ENCODE results near the gene GTF2H2C. TPM values are rescaled to one million over a fixed set of nuclear protein-coding genes. Genes with fewer than 3 reads are reported as not detected.
A peak's percentile ranks its signal among the peaks of the same experiment; 100 is the strongest.
"Not testable (repeated sequence)": the region's sequence is repeated elsewhere in the genome, so short reads cannot be mapped to it uniquely, and the experiment has no call there.

GTF2H2C gene
- total RNA-seq (10 to 100 TPM; 13.8 to 21.6 (median 19.8) TPM), polyA plus RNA-seq (10 to 100 TPM; 12.0 to 19.3 (median 16.2) TPM)

GRCh38 chr5:69559908-69560330 is at the start of gene GTF2H2C:
TSS of gene GTF2H2C (plus strand) at chr5:69560191. CDS start at chr5:69565133, 4,942 bp downstream.
- H3K36me3 ChIP-seq; H3K4me1 ChIP-seq; H3K27me3 ChIP-seq; intact Hi-C loops (cut with DNase I); H3K9me3 ChIP-seq: not testable (repeated sequence)
- Histone ChIP-seq H3K27ac (peak within 1 kb of the TSS; percentile 45 to 56 (median 46)), H3K4me3 (peak within 1 kb of the TSS; percentile 38 to 49 (median 45))
- DNase-seq: peak; percentile 76
- WGBS, 2 donors: 0 to 1% methylated on average over 40 of the region's 40 CpGs

- Histone ChIP-seq H3K27ac (no peak overlapping the region), H3K27me3 (no peaks in the 10 kb centered on the region), H3K4me3 (no peak overlapping the region), H3K36me3 (no peaks in the 10 kb centered on the region), H3K4me1 (no peaks in the 10 kb centered on the region), H3K9me3 (no peaks in the 10 kb centered on the region)
- no peak for DNase-seq
- 90 to 94% methylated on average over 2 of the region's 2 CpGs for WGBS, 2 donors
- intact Hi-C loops (cut with DNase I): no loop called here
- TF ChIP-seq EP300 (IDR thresholded peaks at IDR 0.05): no peak
Observed at GRCh38 chr5:69510694-69511093, 49.3 kb upstream of the GTF2H2C start.

- no peaks in the 10 kb centered on the region for H3K27me3 ChIP-seq
- H3K4me1 ChIP-seq: no peaks in the 10 kb centered on the region
- no peak overlapping the region for H3K4me3 ChIP-seq
- no peak overlapping the region for H3K27ac ChIP-seq
- TF ChIP-seq POLR2A (IDR thresholded peaks at IDR 0.05) (no peak), EP300 (IDR thresholded peaks at IDR 0.05) (no peak), POLR2AphosphoS5 (IDR thresholded peaks at IDR 0.05) (no peak), CTCF (IDR thresholded peaks at IDR 0.05) (no peak)
- no peak for DNase-seq
- no peaks in the 10 kb centered on the region for H3K36me3 ChIP-seq
- intact Hi-C loops (cut with DNase I): no loop called here
- 92 to 96% methylated on average over 2 of the region's 2 CpGs for WGBS, 2 donors
- no peaks in the 10 kb centered on the region for H3K9me3 ChIP-seq
Observed at GRCh38 chr5:69512740-69513260, 47.2 kb upstream of the GTF2H2C start.

GRCh38 chr5:69515570-69515969 is 44.4 kb upstream of the GTF2H2C start:
- DNase-seq; H3K27me3 ChIP-seq; H3K4me1 ChIP-seq; intact Hi-C loops (cut with DNase I); H3K36me3 ChIP-seq; H3K27ac ChIP-seq; H3K9me3 ChIP-seq; H3K4me3 ChIP-seq: not testable (repeated sequence)
- 96 to 97% methylated on average over 25 to 26 of the region's 30 CpGs for WGBS, 2 donors

- Histone ChIP-seq H3K4me3 (no peak overlapping the region), H3K4me1 (no peaks in the 10 kb centered on the region), H3K36me3 (no peaks in the 10 kb centered on the region), H3K27ac (no peak overlapping the region), H3K27me3 (no peaks in the 10 kb centered on the region), H3K9me3 (no peaks in the 10 kb centered on the region)
- intact Hi-C loops (cut with DNase I): no loop called here
- WGBS, 2 donors: 95 to 99% methylated on average over 1 of the region's 1 CpG
- TF ChIP-seq POLR2A (IDR thresholded peaks at IDR 0.05) (no peak), POLR2AphosphoS5 (IDR thresholded peaks at IDR 0.05) (no peak), CTCF (IDR thresholded peaks at IDR 0.05) (no peak), EP300 (IDR thresholded peaks at IDR 0.05) (no peak)
- DNase-seq: no peak
Observed at GRCh38 chr5:69516769-69517168, 43.2 kb upstream of the GTF2H2C start.

GRCh38 chr5:69517763-69518212 is 42.2 kb upstream of the GTF2H2C start:
- no peaks in the 10 kb centered on the region for H3K4me1 ChIP-seq
- no peak overlapping the region for H3K27ac ChIP-seq
- H3K27me3 ChIP-seq: no peaks in the 10 kb centered on the region
- H3K9me3 ChIP-seq: no peaks in the 10 kb centered on the region
- no peak for DNase-seq
- no peak overlapping the region for H3K4me3 ChIP-seq
- 7 to 53% methylated on average over 4 of the region's 4 CpGs for WGBS, 2 donors
- intact Hi-C loops (cut with DNase I): no loop called here
- no peaks in the 10 kb centered on the region for H3K36me3 ChIP-seq
- TF ChIP-seq POLR2A (IDR thresholded peaks at IDR 0.05) (no peak), EP300 (IDR thresholded peaks at IDR 0.05) (no peak), CTCF (IDR thresholded peaks at IDR 0.05) (no peak), POLR2AphosphoS5 (IDR thresholded peaks at IDR 0.05) (no peak)
